Chondrocyte (in vitro differentiated cells): Measurements from ENCODE around the gene TIRAP. TPM values are rescaled to one million over a fixed set of nuclear protein-coding genes. Genes with fewer than 3 reads are reported as not detected.

Experiments
- DNase-seq: peaks from one replicate; pipeline ENCODE4 v3.0.0; 2021; ENCODE audit warnings: mixed read lengths, low spot score
- H3K27ac Mint-ChIP-seq: one replicate; pipeline ENCODE4 v1.8.0; 2021; ENCODE audit warnings: mild to moderate bottlenecking, moderate library complexity, mixed read lengths; ENCODE audit not compliant: unreplicated experiment
- H3K27me3 Mint-ChIP-seq: 2 replicates; pipeline ENCODE4 v1.8.0; 2021; ENCODE audit warnings: low read depth, mixed read lengths
- H3K36me3 Mint-ChIP-seq: 2 replicates; pipeline ENCODE4 v1.8.0; 2021; ENCODE audit warnings: low read depth, mixed read lengths
- H3K4me1 Mint-ChIP-seq: 2 replicates; pipeline ENCODE4 v1.8.0; 2021; ENCODE audit warnings: low read depth, mild to moderate bottlenecking, mixed read lengths
- H3K4me3 Mint-ChIP-seq: one replicate; pipeline ENCODE4 v1.8.0; 2021; ENCODE audit warnings: mild to moderate bottlenecking, moderate library complexity, mixed read lengths; ENCODE audit not compliant: unreplicated experiment
- H3K9me3 Mint-ChIP-seq: 2 replicates; pipeline ENCODE4 v1.8.0; 2021; ENCODE audit warnings: low read depth, mixed read lengths
- total RNA-seq: library from RNA; stranded (reverse); gene quantifications from 3 replicates; pipeline ENCODE4 v1.2.1, GENCODE V29; 2021
- TF ChIP-seq, protein P1 (sequence below): fragments of 200-600 bp; sonication (generic); IDR thresholded peaks from 2 replicates; pipeline ENCODE4 v1.5.0; 2021; ENCODE audit warnings: antibody characterized with exemption, mild to moderate bottlenecking, moderate library complexity

The TIRAP gene
- total RNA-seq, 1 donor from 2014 or later: 8.6 TPM

DNA sequence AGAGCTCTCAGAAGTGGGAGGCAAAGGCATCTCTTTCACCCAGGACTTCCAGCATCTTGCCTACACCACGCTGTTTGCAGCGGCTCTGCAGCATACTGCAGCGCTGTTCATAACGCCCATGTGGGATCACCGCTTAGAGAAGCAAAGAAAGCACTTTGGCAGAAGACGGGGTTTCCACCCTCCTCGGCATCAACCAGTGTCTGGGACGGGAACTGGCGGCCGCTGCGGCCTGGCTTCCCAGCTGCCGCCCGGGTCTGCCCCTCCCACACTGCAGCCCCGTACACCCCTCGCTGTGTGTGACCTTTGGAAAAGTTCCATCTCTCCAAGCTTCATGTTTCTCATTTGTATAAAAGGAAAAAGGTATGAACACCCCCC lies 545 bp upstream of the TIRAP start:
- Mint-ChIP-seq H3K9me3 (no peaks in the 10 kb centered on the region), H3K4me1 (peaks cover 22% of the 10 kb centered on the region), H3K27ac (peak overlapping the region; percentile 87), H3K36me3 (peaks cover 3% of the 10 kb centered on the region), H3K4me3 (peak overlapping the region; percentile 98), H3K27me3 (no peaks in the 10 kb centered on the region)
- TF ChIP-seq, protein P1, sequence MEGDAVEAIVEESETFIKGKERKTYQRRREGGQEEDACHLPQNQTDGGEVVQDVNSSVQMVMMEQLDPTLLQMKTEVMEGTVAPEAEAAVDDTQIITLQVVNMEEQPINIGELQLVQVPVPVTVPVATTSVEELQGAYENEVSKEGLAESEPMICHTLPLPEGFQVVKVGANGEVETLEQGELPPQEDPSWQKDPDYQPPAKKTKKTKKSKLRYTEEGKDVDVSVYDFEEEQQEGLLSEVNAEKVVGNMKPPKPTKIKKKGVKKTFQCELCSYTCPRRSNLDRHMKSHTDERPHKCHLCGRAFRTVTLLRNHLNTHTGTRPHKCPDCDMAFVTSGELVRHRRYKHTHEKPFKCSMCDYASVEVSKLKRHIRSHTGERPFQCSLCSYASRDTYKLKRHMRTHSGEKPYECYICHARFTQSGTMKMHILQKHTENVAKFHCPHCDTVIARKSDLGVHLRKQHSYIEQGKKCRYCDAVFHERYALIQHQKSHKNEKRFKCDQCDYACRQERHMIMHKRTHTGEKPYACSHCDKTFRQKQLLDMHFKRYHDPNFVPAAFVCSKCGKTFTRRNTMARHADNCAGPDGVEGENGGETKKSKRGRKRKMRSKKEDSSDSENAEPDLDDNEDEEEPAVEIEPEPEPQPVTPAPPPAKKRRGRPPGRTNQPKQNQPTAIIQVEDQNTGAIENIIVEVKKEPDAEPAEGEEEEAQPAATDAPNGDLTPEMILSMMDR: no peak
- no peak for DNase-seq

DNA sequence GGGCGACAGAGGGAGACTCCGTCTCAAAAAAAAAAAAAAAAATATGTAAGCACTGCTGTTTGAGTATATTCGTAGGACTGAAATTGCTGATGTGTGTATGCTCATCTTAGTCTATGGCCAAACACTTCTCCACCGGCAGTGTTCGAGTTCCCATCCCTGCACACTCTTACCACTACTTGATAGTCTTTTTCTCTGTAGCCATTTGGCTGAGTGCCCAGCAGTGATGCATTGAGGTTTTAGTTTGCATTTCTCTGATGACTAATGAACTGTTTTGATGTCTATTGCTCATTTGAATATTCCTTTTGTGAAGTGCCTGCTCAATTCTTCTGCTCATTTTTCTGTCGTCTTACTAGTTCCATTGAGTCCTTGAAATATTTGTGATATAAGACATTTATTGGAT lies 1.9 kb downstream of the TIRAP start:
- TF ChIP-seq, protein P1: no peak
- no peak for DNase-seq
- Mint-ChIP-seq H3K9me3 (no peaks in the 10 kb centered on the region), H3K27me3 (no peaks in the 10 kb centered on the region), H3K36me3 (no peaks in the 10 kb centered on the region), H3K27ac (peak overlapping the region; percentile 37), H3K4me1 (peaks cover 22% of the 10 kb centered on the region), H3K4me3 (no peak overlapping the region)

- DNase-seq: no peak
- Mint-ChIP-seq H3K36me3 (peaks cover 7% of the 10 kb centered on the region), H3K4me3 (no peak overlapping the region), H3K4me1 (peaks cover 9% of the 10 kb centered on the region), H3K27me3 (no peaks in the 10 kb centered on the region), H3K27ac (no peak overlapping the region), H3K9me3 (no peaks in the 10 kb centered on the region)
- TF ChIP-seq, protein P1: no peak
These were observed 5.3 kb downstream of the TIRAP start for GRCh38 chr11:126288237-126288636.

- Mint-ChIP-seq H3K4me1 (no peaks in the 10 kb centered on the region), H3K27ac (no peak overlapping the region)
These were observed 8.0 kb downstream of the TIRAP start for GRCh38 chr11:126290887-126291286.

DNA sequence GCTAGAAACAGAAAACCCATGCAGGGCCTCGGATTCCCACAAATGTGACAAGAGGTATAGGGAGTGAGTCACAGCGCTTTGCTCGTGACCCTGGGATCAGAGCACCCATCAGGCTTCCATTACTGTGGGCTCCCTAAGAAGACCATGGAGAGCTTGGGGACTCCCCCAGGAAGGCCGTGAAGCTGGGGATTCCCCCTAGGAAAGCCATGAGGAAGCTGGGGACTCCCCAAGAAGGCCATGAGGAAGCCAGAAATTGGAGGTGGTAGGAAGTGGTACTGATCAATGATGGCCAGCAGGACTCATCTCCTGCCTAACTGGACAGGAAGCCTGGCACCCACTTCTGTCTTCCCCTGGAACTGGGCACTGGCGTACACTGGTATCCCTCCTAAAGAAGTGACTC lies 10.8 kb downstream of the TIRAP start:
- no peaks in the 10 kb centered on the region for H3K9me3 Mint-ChIP-seq
- no peak overlapping the region for H3K27ac Mint-ChIP-seq
- no peaks in the 10 kb centered on the region for H3K27me3 Mint-ChIP-seq
- H3K36me3 Mint-ChIP-seq: peaks cover 14% of the 10 kb centered on the region
- H3K4me1 Mint-ChIP-seq: no peaks in the 10 kb centered on the region
- no peak overlapping the region for H3K4me3 Mint-ChIP-seq
- no peak for DNase-seq
- TF ChIP-seq, protein P1: no peak

More at GRCh38 chr11:126290887-126291286, 8.0 kb downstream of the TIRAP start:
- no peaks in the 10 kb centered on the region for H3K27me3 Mint-ChIP-seq
- H3K9me3 Mint-ChIP-seq: no peaks in the 10 kb centered on the region
- TF ChIP-seq, protein P1: no peak
- peaks cover 12% of the 10 kb centered on the region for H3K36me3 Mint-ChIP-seq
- H3K4me3 Mint-ChIP-seq: no peak overlapping the region
- no peak for DNase-seq
